HG03060 (cell line): Measurements from ENCODE around the gene VSIG10L2.
"Not testable (repeated sequence)": the region's sequence is repeated elsewhere in the genome, so short reads cannot be mapped to it uniquely, and the experiment has no call there.

Experiments used
- ATAC-seq: cut with Tn5 transposase; IDR thresholded peaks from one replicate; pipeline ENCODE4 v1.9.1; 2021; ENCODE audit warnings: low read depth, moderate number of reproducible peaks; ENCODE audit not compliant: unreplicated experiment

The VSIG10L2 gene

GRCh38 chr11:125959511-125959910, 13.7 kb downstream of the VSIG10L2 start:
- no peak for ATAC-seq

- no peak for ATAC-seq
These were observed 14.1 kb downstream of the VSIG10L2 start for GRCh38 chr11:125959931-125960330.

DNA sequence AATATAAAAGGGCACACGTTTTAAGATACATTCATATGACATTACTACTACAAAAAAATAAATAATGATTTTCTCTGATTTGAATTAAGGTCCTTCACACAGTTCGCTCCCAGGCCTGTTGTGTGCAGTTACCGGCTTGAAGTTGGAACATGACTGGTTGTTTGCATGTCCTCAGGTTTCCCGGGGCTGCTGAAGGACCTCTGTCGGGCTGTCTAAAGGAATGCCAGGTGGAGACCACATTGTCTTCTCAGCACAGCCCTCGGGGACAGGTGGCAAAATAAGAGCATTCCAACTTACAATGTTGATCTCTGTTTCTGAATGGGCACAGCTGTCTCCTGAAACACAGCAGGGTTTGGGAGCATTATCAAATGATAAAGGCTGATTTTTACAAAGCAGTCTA, 14.9 kb downstream of the VSIG10L2 start:
- no peak for ATAC-seq

- no peak for ATAC-seq
These were observed 21.7 kb downstream of the VSIG10L2 start for GRCh38 chr11:125967515-125967914.

- ATAC-seq = no peak
These were observed 22.5 kb downstream of the VSIG10L2 start for GRCh38 chr11:125968354-125968753.

DNA sequence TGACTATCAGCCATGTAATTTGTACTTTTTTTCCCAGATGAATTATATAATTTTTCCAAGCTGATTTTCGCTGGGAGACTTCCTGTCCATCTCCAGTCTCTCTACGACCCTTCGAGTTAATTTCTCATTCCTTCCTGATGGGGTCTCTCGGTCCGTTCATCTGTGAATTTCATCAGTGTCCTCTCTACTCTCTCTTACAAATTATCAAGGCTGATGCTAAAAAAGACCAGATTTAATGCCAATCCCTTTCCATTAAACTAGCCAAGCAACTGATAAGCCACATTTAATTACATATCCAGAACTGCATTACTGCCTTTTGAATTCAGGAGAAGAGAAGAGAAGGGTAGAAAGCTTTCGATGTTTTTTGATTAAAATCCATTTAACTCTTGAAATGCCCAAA, 25.8 kb downstream of the VSIG10L2 start:
- no peak for ATAC-seq

DNA sequence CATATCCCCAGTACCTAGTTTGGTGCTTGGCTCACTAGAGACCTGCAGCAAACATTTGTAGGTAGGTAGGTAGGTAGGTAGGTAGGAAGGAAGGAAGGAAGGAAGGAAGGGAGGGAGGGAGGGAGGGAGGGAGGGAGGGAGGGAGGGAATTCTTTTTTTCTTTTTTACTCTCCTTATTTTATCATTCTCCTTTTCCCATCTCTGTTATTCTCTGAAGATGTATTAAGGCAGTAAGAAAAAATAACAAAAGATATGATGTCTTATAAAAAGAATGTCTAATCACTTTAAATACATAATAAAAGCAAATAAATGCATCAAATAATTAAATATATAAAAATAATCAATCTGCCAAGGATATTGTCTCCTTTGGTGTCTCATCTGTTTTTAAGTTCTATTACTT, 28.4 kb downstream of the VSIG10L2 start:
- no peak for ATAC-seq

DNA sequence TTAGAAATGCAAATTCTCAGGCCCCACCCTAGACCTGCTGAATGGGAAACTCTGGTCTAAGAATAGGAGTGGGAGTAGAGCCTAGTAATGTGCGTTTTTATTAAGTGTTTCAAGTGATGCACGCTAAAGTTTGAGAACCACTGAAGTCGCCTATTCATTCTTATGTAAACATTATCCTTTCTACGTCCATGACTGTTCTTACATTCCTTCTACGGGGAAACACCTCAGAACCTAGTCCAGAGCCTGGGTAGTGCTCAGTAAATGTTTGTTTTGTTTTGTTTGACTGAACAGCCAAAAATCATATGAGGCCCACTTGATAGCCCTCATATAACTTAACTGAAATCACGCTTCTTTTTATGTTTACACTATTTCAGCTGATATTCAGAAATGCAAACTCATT, 29.8 kb downstream of the VSIG10L2 start:
- no peak for ATAC-seq

GRCh38 chr11:125976156-125976555, 30.3 kb downstream of the VSIG10L2 start:
- ATAC-seq = no peak

GRCh38 chr11:125977333-125977732, 31.5 kb downstream of the VSIG10L2 start:
- no peak for ATAC-seq

DNA sequence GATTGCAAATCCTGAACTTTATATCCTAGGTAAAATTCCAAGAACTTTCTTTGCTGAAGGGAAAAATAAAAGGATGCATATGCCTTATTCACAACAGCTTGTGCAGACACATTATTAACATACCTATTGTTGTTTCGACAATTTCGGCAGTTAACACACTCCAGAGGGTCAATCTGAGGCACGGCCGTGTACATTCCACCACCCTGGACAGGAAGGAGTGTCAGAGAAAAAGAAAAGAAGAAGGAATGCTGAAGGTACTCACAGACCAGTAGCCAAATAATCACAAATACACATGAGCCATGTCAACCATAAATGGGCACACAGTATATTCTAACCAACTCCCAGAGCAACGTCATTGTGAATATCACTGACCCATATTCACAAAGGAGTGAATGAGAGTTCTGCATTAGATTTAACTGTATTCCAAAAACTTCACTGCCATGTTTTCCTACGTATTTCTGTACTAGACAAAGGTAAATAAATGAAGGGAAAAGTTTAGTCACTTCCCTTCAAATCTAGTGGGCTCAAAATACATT, 32.4 kb downstream of the VSIG10L2 start:
- no peak for ATAC-seq

GRCh38 chr11:125978778-125979407, 33.0 kb downstream of the VSIG10L2 start:
- no peak for ATAC-seq

DNA sequence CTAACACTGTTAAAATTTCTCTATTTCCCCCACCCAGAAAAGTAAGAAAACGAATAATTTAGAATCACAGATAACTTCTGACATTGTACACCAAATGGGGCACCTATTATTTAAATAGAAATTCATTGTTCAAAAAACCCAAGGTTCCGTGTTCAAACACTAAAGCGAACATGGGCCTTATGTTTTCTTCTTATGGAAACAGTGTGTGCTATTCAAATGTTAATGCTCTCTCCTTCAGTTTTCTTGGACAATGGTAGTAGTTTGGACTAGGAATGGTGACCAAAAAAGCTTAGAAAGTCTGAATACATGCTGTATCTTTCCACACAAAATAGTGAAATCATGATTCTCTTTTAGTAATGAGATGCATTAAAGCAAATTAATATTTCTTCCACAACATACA, 33.7 kb downstream of the VSIG10L2 start:
- no peak for ATAC-seq

DNA sequence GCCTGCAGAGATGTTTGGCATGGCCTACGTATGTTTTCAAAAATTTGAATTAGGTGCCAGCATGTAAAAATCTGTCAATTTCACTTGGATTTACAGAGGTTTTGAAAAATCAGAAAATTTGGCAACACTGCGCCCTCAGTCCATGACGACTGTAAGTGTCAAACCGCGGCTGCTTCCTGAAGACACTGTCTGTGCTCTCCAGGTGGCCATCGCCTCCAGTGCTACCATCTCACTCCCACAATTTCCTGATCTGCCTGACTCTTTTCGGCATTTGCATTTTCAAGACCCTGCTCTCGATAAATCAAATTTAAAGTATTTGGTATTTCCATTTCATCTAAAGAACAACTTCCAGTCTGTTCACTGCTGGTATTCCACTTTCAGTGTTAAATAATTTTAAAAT, 34.6 kb downstream of the VSIG10L2 start:
- ATAC-seq = no peak

DNA sequence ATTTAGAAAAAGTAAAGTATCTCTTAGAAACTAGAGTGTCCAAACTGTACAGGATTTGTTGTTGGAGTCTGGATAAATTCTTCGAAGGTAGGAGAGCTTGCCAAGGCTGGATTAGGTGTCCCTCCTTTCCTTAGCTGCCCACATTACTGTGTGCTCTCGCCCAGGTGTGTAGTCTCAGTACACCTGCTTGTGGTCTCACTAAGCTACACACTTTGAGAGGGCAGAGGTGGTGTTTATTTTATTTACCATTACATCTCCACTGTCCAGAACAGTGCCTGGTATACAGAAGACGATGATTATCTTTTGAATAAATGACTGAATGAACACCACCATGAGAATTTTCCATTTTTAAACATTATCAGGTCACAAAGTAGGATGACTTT, 36.5 kb downstream of the VSIG10L2 start:
- ATAC-seq = no peak

DNA sequence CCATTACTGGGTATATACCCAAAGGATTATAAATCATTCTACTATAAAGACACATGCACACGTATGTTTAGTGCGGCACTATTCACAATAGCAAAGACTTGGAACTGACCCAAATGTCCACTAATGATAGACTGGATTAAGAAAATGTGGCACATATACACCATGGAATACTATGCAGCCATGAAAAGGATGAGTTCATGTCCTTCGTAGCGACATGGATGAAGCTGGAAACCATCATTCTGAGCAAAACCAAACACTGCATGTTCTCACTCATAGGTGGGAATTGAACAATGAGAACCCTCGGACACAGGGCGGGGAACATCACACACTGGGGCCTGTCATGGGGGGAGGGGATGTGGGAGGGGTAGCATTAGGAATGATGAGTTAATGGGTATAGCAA, 40.1 kb downstream of the VSIG10L2 start:
- ATAC-seq = not testable (repeated sequence)

DNA sequence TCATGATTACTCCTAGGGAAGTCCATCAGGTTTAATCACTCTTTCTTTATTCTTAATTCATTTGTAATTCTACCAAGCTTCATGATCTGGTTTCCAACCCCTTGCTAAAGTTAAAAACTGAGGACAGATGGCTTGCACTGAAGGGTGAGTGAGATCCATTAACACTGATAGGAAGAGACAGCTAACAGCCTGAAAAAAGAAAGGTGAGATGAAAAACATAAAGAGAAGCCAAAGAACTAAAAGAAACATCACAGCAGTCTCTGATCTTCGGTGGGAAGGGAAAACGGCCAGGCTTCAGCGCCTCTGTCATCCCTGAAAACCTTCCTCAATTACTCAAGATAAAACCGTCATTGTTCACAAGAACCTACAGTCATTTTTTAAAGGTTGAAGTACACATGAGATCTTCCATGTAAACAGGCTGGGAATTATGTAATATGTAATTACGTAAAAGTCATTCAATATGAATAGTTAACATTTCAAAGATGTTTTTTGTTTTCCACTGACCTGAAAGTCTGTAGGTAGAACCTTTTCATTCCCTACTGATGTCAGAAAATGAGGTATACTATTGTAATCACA, 41.3 kb downstream of the VSIG10L2 start:
- no peak for ATAC-seq

- no peak for ATAC-seq
These were observed 44.4 kb downstream of the VSIG10L2 start for GRCh38 chr11:125990244-125990643.

- no peak for ATAC-seq
These were observed 47.0 kb downstream of the VSIG10L2 start for GRCh38 chr11:125992893-125993292.

DNA sequence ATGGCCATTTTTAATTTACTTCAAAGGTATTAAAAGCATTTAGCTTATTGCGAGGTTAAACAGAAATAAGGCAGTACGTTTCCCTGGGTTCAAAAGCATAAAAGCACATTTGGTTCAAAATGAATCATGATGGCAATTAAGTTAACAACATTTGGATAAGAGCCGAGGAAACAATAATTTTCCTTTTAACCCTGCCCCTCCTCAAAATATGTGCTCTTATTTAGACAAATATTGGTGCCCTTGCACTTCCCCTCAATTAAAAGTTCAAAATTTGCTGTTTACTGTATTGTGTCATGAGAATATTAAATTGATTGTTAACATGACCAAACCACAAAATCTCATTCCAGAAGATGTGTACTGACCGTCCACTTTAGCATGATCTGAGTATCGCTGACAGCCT, 48.7 kb downstream of the VSIG10L2 start:
- ATAC-seq = no peak

DNA sequence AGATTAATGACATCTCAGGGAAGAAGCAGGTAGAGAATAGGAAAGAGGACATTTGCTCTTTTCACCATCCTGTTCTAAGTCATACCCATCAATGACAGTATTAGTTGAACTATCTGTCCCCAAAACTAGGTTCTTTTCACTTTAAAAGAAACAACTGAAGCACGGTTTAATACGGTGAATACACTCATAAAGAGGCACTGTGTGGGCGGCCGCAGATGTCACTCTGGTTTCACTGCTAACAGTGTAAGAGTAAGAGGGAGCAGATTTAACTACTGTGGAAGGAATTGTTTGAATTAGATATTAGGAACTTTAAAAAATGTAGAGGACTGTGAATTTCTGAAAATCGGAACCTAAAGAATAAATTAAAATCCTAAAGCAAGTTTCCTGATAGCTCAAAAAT, 49.5 kb downstream of the VSIG10L2 start:
- ATAC-seq = no peak

GRCh38 chr11:125998267-125998666, 52.4 kb downstream of the VSIG10L2 start:
- no peak for ATAC-seq
